Fibroblast of upper back skin (primary cell): ENCODE data around the gene FIGNL2.

ENCODE experiments used
- DNase-seq: peaks from one replicate; pipeline ENCODE4 v3.0.0-alpha.2; 2013

Gene FIGNL2

GRCh38 chr12:51852404-51853137 lies 4.1 kb upstream of the FIGNL2 start:
- DNase-seq, result peak; percentile 37

GRCh38 chr12:51851413-51852124 lies 3.1 kb upstream of the FIGNL2 start:
- DNase-seq, result no peak

GRCh38 chr12:51850965-51851299 lies 2.4 kb upstream of the FIGNL2 start:
- DNase-seq, result no peak

GRCh38 chr12:51850081-51850964 lies 1.8 kb upstream of the FIGNL2 start:
- no peak for DNase-seq

- no peak for DNase-seq
Measured at GRCh38 chr12:51848841-51849735, 570 bp upstream of the FIGNL2 start.

- no peak for DNase-seq
Measured at GRCh38 chr12:51847643-51848325, 734 bp downstream of the FIGNL2 start.

GRCh38 chr12:51846911-51847642 lies 1.4 kb downstream of the FIGNL2 start:
- no peak for DNase-seq

- no peak for DNase-seq
Measured at GRCh38 chr12:51846271-51846691, 2.2 kb downstream of the FIGNL2 start.

- no peak for DNase-seq
Measured at GRCh38 chr12:51845482-51845881, 3.0 kb downstream of the FIGNL2 start.

- DNase-seq, result no peak
Measured at GRCh38 chr12:51844854-51845253, 3.7 kb downstream of the FIGNL2 start.

- DNase-seq, result no peak
Measured at GRCh38 chr12:51841727-51842126, 6.8 kb downstream of the FIGNL2 start.

- no peak for DNase-seq
Measured at GRCh38 chr12:51840966-51841365, 7.6 kb downstream of the FIGNL2 start.

GRCh38 chr12:51839310-51839947 lies 9.1 kb downstream of the FIGNL2 start:
- no peak for DNase-seq

GRCh38 chr12:51838762-51839161 lies 9.8 kb downstream of the FIGNL2 start:
- no peak for DNase-seq

GRCh38 chr12:51838036-51838435 lies 10.5 kb downstream of the FIGNL2 start:
- DNase-seq, result no peak

- no peak for DNase-seq
Measured at GRCh38 chr12:51837286-51837685, 11.2 kb downstream of the FIGNL2 start.

- DNase-seq, result no peak
Measured at GRCh38 chr12:51836827-51837173, 11.7 kb downstream of the FIGNL2 start.

- DNase-seq, result no peak
Measured at GRCh38 chr12:51836041-51836826, 12.3 kb downstream of the FIGNL2 start.

- DNase-seq, result no peak
Measured at GRCh38 chr12:51834411-51834810, 14.1 kb downstream of the FIGNL2 start.
